GM12878 (cell line): ENCODE measurements around the gene GABBR2. TPM values are rescaled to one million over a fixed set of nuclear protein-coding genes. Genes with fewer than 3 reads are reported as not detected.

Experiments used
- ATAC-seq: fragments of 200-7000 bp; cut with Tn5 transposase; 3 replicates; pipeline ENCODE4 v1.9.1; 2020; ENCODE audit warnings: mild to moderate bottlenecking, moderate library complexity
- BruUV-seq: library from RNA; stranded (reverse); fragments of 400-500 nt; replicated peaks from 2 replicates; lab custom pipeline; 2021; lab: Mats Ljungman, UMichigan
- CTCF ChIA-PET: fragments of 300-600 bp; sonication (Branson Sonifier 250); formaldehyde crosslinking; extraction: SDS; loops from one replicate; lab custom pipeline; 2021; ENCODE audit warnings: inconsistent platforms; lab: Yijun Ruan, JAX
- POLR2A ChIA-PET: fragments of 350-600 bp; formaldehyde crosslinking; extraction: SDS; loops from one replicate; lab custom pipeline; 2021; ENCODE audit warnings: inconsistent platforms; lab: Charles Lee
- RAD21 ChIA-PET: fragments of 300-600 bp; sonication (Branson Sonifier 250); formaldehyde crosslinking; loops from one replicate; lab custom pipeline; 2023; ENCODE audit warnings: antibody characterized with exemption; ENCODE audit not compliant: unreplicated experiment; lab: Charles Lee
- SMC1A ChIA-PET: fragments of 300-600 bp; sonication (Branson Sonifier 250); formaldehyde crosslinking; loops from one replicate; lab custom pipeline; 2023; ENCODE audit not compliant: unreplicated experiment, uncharacterized antibody; lab: Charles Lee
- DNase-seq: peaks from one replicate; pipeline ENCODE4 v3.0.0-alpha.2; 2011; ENCODE audit warnings: low read depth, low spot score
- FAIRE-seq: peaks from 3 replicates; lab custom pipeline; 2011; peaks lifted over from hg19 to GRCh38; lab: Jason Lieb, UNC
- H2AFZ ChIP-seq: 2 replicates; pipeline ENCODE4 v1.6.0; 2011; ENCODE audit warnings: low read depth, low read length, control low read depth; ENCODE audit not compliant: control insufficient read depth
- H3K27ac ChIP-seq: 2 replicates; pipeline ENCODE4 v1.5.1; 2011; ENCODE audit warnings: control low read depth; ENCODE audit not compliant: control insufficient read depth, insufficient read depth
- H3K27me3 ChIP-seq, 2 experiments: replicated peaks in 1 of 2; 2 replicates each; pipeline versions ENCODE4 v1.6.0 to v1.6.1; 2011; ENCODE audit warnings: low read length in 1 of 2; ENCODE audit not compliant: control insufficient read depth in 2 of 2, insufficient read depth in 2 of 2
- H3K36me3 ChIP-seq, 2 experiments: 2 replicates each; pipeline ENCODE4 v1.5.1; 2011; ENCODE audit warnings: low read length in 1 of 2; ENCODE audit not compliant: control insufficient read depth in 2 of 2, insufficient read depth in 2 of 2
- H3K4me1 ChIP-seq: 2 replicates; pipeline ENCODE4 v1.6.1; 2011; ENCODE audit warnings: mild to moderate bottlenecking, low read length, moderate library complexity, mixed read lengths; ENCODE audit not compliant: control insufficient read depth, insufficient read depth
- H3K4me2 ChIP-seq: 2 replicates; pipeline ENCODE4 v1.6.0; 2011; ENCODE audit warnings: control low read depth; ENCODE audit not compliant: control insufficient read depth, insufficient read depth
- H3K4me3 ChIP-seq: fragments of 200-600 bp; sonication (generic); 2 replicates; pipeline ENCODE4 v1.5.1; 2016
- H3K79me2 ChIP-seq: 2 replicates; pipeline ENCODE4 v1.6.0; 2011; ENCODE audit warnings: low read length; ENCODE audit not compliant: control insufficient read depth, insufficient read depth
- H3K9ac ChIP-seq: 2 replicates; pipeline ENCODE4 v1.8.0; 2011; ENCODE audit warnings: low read length, control low read depth, mixed read lengths; ENCODE audit not compliant: control insufficient read depth, insufficient read depth
- H3K9me3 ChIP-seq: replicated peaks from 3 replicates; pipeline ENCODE4 v1.5.1; 2011; ENCODE audit warnings: mild to moderate bottlenecking, low read length; ENCODE audit not compliant: control insufficient read depth, insufficient read depth
- H4K20me1 ChIP-seq: 2 replicates; pipeline ENCODE4 v1.6.0; 2011; ENCODE audit not compliant: control insufficient read depth, insufficient read depth
- ATF3 ChIP-seq: IDR thresholded peaks from 2 replicates; pipeline ENCODE4 v1.6.1; 2011; ENCODE audit warnings: low read depth, mild to moderate bottlenecking, low read length, moderate library complexity, borderline replicate concordance; ENCODE audit errors: extremely low read depth
- BRCA1 ChIP-seq: IDR thresholded peaks from 2 replicates; pipeline ENCODE4 v1.6.1; 2011; ENCODE audit warnings: low read depth, low read length, improper control_type of control experiment
- E2F4 ChIP-seq: IDR thresholded peaks from 2 replicates; pipeline ENCODE4 v1.6.1; 2012; ENCODE audit warnings: low read depth, low read length, improper control_type of control experiment
- JUNB ChIP-seq: IDR thresholded peaks from 2 replicates; pipeline ENCODE4 v1.6.1; 2016; ENCODE audit warnings: antibody characterized with exemption, mild to moderate bottlenecking
- KAT2A ChIP-seq: conservative IDR thresholded peaks from 2 replicates; pipeline ENCODE4 v1.6.1; 2011; ENCODE audit warnings: low read depth, low read length; ENCODE audit not compliant: control insufficient read depth
- MXI1 ChIP-seq: fragments of 150-350 bp; IDR thresholded peaks from 2 replicates; pipeline ENCODE4 v1.6.1; 2011; ENCODE audit warnings: low read depth, mild to moderate bottlenecking, inconsistent platforms, low read length, improper control_type of control experiment
- REST ChIP-seq: IDR thresholded peaks from 2 replicates; pipeline ENCODE4 v1.6.1; 2012; ENCODE audit warnings: mild to moderate bottlenecking, low read depth, low read length
- SMAD1 ChIP-seq: fragments of 450-650 bp; IDR thresholded peaks from 2 replicates; pipeline ENCODE4 v1.6.1; 2018; ENCODE audit warnings: mild to moderate bottlenecking, low read depth; ENCODE audit not compliant: partially characterized antibody
- ZNF207 ChIP-seq: fragments of 450-650 bp; IDR thresholded peaks from 2 replicates; pipeline ENCODE4 v1.6.1; 2014; ENCODE audit warnings: antibody characterized with exemption, mild to moderate bottlenecking, borderline replicate concordance
- WGBS: methylation state at CpG from one replicate; pipeline ENCODE4 v1.1.6; 2016; ENCODE audit warnings: low lambda C conversion rate; ENCODE audit not compliant: insufficient replicate concordance, insufficient coverage; ENCODE audit errors: missing lambda C conversion rate; 5-methylcytosine and 5-hydroxymethylcytosine counted together
- in situ Hi-C: fragments of 300-500 bp; cut with MboI; formaldehyde crosslinking; loops from 9 replicates; pipeline ENCODE4 v1.14.3; 2018; ENCODE audit warnings: mixed read lengths
- intact Hi-C: fragments of 100-400 bp; cut with micrococcal nuclease; formaldehyde crosslinking; loops from one replicate; pipeline ENCODE4 v1.14.2; 2022; ENCODE audit not compliant: unreplicated experiment
- polyA plus RNA-seq, 11 experiments: library from polyadenylated mRNA; depleted of rRNA in 4 of 11; unstranded in 6 of 11; stranded (reverse) in 5 of 11; fragments of >200 nt; fragmentation: Nextera tagmentation in 4 of 11; fragmentation: Illumina TruSeq in 1 of 11; extraction: Ambion mirVana in 4 of 11; extraction: Trizol in 1 of 11; gene quantifications; 1 replicate in 1 of 11; 2 replicates in 10 of 11; pipeline versions ENCODE4 v1.2.1 to v1.2.3, GENCODE V29; 2011 to 2016; ENCODE audit warnings: inconsistent platforms in 2 of 11, missing spikeins in 2 of 11, low read depth in 1 of 11
- total RNA-seq, 4 experiments: library from RNA; depleted of rRNA in 3 of 4; stranded (reverse); fragments of >200 nt in 3 of 4; fragmentation: Illumina TruSeq in 1 of 4; extraction: Trizol in 1 of 4; gene quantifications; 2 replicates each; pipeline versions ENCODE4 v1.2.1 to v1.2.3, GENCODE V29; 2013 to 2021
- TF ChIP-seq, protein P1 (sequence below): fragments of 450-650 bp; formaldehyde crosslinking; IDR thresholded peaks from 2 replicates; pipeline ENCODE4 v1.4.0; 2020; ENCODE audit warnings: mild to moderate bottlenecking, moderate library complexity
- TF ChIP-seq, protein P2 (sequence below): IDR thresholded peaks from 2 replicates; pipeline ENCODE4 v1.6.1; 2012; ENCODE audit warnings: low read depth, low read length, improper control_type of control experiment

The GABBR2 gene
- total and polyA plus RNA-seq, 10 of the 15 experiments (the other 5 are each of a cell fraction or from before 2014, with no cell fraction given): 0.02 to 2.2 (median 0.06) TPM; not detected in 2

DNA sequence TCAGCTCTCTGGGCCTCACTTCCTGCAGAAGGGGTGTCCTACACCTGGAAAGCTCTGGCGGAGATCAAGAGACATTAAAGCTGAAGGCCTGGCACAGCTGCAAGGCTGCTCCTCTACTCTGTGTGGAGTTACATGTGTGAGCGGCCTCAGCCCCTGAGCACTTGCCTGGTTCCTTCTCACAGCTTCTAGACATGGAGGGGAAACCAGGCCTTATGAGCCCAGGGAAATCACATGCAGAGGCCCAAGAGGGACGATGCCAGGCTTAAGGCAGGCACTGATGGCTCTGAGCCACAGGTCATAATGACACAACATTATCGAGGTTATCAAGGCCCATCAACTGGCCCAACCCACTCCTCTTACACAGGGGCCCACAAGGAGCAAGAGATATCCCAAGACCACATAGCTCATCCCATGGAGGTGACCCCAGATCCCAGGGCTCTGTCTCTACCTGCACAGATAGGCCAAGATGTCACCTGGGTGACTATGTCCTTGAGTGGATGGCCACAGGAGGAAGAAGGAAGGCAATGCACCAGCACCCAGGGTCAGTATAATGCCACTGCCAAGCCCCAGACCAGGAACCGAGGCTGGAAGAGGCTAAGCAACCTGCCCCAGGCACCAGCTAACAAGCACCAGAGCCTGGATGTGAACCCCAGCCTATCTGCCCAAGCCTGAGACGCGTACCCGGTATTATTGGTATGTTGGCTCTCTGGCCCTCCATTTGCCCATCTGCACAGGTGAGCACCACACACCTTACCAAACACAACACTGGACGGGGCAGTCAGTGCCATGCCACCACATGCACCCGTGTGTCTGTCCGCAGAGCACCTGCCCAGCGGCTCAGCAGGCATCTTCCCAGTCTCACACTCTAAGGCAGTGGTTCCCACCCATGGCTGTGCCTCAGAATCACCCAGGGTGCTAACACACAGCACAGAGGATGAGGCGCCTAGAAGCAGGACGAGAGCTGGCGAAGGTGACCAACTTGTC, 143.3 kb downstream of the GABBR2 start:
- POLR2A ChIA-PET: no interaction called here
- FAIRE-seq (no peak), ATAC-seq (no peak), DNase-seq (no peak)
- no peak overlapping the region for H3K4me3 ChIP-seq
- no peaks in the 10 kb centered on the region for H3K79me2 ChIP-seq
- no peak overlapping the region for H3K27ac ChIP-seq
- H2AFZ ChIP-seq: no peak overlapping the region
- H3K27me3 ChIP-seq: no peaks in the 10 kb centered on the region
- intact Hi-C loops: no loop called here
- in situ Hi-C loops: no loop called here
- TF ChIP-seq E2F4 (no peak), ATF3 (no peak), MXI1 (no peak), SMAD1 (no peak), REST (no peak), ZNF207 (no peak), BRCA1 (no peak), KAT2A (no peak), JUNB (no peak)
- TF ChIP-seq, protein P1, sequence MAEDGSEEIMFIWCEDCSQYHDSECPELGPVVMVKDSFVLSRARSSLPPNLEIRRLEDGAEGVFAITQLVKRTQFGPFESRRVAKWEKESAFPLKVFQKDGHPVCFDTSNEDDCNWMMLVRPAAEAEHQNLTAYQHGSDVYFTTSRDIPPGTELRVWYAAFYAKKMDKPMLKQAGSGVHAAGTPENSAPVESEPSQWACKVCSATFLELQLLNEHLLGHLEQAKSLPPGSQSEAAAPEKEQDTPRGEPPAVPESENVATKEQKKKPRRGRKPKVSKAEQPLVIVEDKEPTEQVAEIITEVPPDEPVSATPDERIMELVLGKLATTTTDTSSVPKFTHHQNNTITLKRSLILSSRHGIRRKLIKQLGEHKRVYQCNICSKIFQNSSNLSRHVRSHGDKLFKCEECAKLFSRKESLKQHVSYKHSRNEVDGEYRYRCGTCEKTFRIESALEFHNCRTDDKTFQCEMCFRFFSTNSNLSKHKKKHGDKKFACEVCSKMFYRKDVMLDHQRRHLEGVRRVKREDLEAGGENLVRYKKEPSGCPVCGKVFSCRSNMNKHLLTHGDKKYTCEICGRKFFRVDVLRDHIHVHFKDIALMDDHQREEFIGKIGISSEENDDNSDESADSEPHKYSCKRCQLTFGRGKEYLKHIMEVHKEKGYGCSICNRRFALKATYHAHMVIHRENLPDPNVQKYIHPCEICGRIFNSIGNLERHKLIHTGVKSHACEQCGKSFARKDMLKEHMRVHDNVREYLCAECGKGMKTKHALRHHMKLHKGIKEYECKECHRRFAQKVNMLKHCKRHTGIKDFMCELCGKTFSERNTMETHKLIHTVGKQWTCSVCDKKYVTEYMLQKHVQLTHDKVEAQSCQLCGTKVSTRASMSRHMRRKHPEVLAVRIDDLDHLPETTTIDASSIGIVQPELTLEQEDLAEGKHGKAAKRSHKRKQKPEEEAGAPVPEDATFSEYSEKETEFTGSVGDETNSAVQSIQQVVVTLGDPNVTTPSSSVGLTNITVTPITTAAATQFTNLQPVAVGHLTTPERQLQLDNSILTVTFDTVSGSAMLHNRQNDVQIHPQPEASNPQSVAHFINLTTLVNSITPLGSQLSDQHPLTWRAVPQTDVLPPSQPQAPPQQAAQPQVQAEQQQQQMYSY (CRISPR knock-in tag): no peak
- TF ChIP-seq, protein P2, sequence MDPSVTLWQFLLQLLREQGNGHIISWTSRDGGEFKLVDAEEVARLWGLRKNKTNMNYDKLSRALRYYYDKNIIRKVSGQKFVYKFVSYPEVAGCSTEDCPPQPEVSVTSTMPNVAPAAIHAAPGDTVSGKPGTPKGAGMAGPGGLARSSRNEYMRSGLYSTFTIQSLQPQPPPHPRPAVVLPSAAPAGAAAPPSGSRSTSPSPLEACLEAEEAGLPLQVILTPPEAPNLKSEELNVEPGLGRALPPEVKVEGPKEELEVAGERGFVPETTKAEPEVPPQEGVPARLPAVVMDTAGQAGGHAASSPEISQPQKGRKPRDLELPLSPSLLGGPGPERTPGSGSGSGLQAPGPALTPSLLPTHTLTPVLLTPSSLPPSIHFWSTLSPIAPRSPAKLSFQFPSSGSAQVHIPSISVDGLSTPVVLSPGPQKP: no peak
- TF ChIP-seq, all 136 proteins: peak for 0
- no peak overlapping the region for H3K9ac ChIP-seq
- no TSS peak for BruUV-seq
- H4K20me1 ChIP-seq: no peaks in the 10 kb centered on the region
- no peaks in the 10 kb centered on the region for H3K36me3 ChIP-seq
- SMC1A ChIA-PET: no interaction called here
- H3K4me2 ChIP-seq: no peak overlapping the region
- RAD21 ChIA-PET: no interaction called here
- H3K4me1 ChIP-seq: no peaks in the 10 kb centered on the region
- no peaks in the 10 kb centered on the region for H3K9me3 ChIP-seq
- WGBS: 72% methylated on average over 15 of the region's 15 CpGs
- CTCF ChIA-PET: no interaction called here
